GM18867 (cell line): ENCODE measurements around the gene MTHFD2.
"Not testable (repeated sequence)": the region's sequence is repeated elsewhere in the genome, so short reads cannot be mapped to it uniquely, and the experiment has no call there.

Source experiments
- ATAC-seq: cut with Tn5 transposase; IDR thresholded peaks from one replicate; pipeline ENCODE4 v1.9.1; 2021; ENCODE audit warnings: mild to moderate bottlenecking, moderate library complexity; ENCODE audit not compliant: unreplicated experiment

MTHFD2 gene

DNA sequence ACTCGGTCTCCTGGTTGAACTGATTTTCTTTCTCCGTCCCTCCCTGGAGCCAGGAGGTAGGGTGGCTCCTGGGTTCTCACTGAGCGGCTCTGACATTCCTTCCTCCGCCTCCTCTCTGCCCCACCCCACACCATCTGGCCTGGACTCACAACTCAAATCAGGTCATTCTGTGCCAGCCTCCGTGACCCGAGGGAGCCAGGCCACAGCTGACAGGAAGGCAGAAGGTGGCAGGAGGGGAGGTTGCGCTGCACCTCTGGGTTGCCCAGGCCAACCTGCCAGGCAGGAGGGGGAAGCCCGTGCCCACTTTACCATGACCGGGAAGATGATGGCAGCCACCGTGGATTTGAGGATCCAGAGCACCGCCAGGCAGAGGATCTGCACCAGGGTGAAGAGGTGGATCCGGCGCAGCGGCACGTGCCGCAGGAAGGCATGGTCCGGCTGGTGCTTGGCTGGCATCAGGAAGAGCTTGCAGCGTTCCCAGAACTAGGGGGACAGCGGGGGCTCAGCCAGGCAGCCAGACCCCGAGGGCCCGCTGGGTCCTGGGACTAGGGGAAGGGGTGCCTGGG, 28.3 kb downstream of the MTHFD2 start:
- ATAC-seq, result no peak

DNA sequence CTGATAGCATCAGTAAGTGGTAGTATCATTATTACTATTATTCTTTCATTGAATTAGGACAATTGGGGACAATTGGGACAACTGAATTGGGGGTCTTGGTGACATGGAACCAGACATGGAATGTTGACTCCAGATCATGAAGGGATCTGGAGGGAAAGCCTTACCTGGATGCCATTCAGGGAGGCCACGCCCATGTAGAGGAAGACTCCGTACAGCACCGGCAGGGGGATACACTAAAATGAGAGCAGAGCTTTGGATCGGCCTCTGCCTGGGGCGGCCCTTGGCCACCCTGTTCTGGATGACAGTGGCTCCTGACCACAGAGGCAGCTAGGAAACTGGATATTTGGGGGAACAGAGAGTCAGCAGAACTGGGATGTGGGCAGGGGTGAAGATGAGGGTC, 29.2 kb downstream of the MTHFD2 start:
- no peak for ATAC-seq

DNA sequence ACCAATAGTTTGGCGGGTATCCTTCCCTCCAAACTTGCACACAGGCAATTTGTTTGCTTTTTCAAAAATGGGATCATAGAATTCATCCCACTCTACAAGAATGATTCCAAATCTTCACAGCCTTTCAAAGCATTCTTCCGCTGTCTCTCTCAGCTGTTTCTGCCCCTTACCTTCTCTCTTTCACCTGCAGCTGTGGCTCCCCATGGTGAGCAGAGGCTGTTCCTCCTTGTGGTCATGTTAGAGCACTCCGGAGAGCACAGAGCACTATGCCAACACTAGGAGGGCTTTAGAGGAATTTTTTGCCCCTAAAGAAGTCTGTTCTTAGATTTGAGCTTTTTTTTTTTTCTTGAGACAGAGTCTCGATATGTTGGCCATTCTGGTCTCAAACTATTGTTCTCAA, 30.4 kb downstream of the MTHFD2 start:
- no peak for ATAC-seq

DNA sequence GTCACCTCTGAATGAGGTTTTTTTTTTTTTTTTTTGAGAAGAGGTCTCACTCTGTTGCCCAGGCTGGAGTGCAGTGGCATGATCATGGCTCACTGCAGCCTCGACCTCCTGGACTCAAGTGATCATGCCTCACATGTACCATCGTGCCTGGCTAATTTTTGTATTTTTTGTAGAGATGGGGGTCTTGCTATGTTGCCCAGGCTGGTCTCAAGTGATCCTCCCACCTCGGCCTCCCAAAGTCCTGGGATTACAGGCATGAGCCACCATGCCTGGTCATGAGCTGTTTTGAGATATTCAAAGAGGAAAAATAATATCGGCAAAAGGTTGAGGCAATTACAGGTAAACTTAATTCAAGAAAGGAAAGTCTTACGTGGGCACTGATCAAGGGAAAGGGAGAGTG, 31.4 kb downstream of the MTHFD2 start:
- not testable (repeated sequence) for ATAC-seq

DNA sequence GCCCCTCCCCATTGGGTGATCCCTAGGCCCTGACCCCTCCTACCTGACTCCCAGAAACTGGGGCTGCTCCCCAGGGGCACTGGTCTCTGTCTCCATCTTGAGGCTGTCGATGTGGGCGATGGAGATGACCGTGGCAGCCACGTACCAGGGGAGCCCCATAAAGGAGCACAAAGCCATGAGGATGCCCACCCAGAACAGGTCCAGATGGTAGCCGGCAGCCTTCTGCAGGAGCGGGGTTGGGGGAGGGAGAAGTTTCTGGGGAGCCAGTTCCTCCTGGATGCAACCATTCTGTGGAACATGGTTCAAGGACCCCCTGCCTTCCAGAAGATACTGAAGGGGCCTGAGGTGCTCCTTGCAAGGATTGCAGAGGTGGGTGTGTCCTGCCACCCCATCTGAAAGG, 34.0 kb downstream of the MTHFD2 start:
- no peak for ATAC-seq

DNA sequence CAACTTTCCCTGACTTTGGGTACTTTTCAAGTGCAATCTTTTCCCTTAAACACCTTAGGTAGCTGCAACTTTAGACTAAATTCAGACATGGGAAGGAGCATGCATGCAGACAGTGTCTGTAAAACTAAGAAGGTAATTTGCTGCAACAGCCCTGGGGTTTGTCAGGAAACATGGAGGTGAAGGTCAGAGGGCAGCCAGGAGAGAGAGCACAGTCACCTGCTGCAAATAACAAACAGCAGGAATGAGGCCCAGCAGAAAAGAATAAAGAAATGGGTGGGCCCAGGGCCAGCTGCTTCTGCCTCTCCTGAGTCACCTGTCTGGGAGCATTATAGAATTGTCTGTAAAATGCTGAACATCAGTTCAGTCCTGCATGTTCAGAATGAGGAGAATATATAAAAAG, 35.2 kb downstream of the MTHFD2 start:
- no peak for ATAC-seq

DNA sequence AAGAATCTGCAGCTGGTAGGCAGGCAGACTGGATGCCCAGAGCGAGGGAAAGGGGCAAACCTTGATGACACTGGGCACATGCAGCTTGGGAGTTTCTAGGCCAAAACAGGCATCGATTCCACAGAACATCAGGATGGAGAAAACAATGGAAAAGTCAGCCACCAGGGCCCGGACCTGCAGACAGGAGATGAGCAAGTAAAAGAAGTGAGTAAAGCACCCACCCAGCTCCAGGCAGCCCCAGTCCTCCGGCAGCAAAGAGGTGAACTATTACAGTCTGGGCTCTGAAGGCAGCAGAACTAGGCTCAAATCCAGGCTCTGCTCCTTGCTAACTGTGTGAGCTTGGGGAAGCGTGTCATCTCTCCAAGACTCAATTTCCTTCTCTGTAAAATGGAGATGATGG, 36.6 kb downstream of the MTHFD2 start:
- no peak for ATAC-seq

DNA sequence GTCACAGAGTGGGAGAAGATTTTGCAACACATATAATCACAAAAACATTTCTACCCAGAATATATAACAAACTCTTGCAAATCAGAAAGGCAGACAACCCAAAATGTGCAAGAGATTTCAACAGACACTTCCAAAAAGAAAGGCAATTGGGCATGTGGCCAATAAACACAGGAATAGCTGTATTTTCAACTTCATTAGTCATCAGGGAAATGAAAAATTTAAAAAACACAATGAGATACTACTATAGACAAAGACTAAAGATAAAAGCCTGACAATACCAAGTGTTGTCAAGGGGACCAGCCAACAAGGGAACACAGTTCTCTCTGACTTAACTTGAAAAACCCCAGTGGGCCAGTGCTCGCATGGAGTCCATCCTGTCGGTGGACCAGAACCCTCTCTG, 40.5 kb downstream of the MTHFD2 start:
- no peak for ATAC-seq

DNA sequence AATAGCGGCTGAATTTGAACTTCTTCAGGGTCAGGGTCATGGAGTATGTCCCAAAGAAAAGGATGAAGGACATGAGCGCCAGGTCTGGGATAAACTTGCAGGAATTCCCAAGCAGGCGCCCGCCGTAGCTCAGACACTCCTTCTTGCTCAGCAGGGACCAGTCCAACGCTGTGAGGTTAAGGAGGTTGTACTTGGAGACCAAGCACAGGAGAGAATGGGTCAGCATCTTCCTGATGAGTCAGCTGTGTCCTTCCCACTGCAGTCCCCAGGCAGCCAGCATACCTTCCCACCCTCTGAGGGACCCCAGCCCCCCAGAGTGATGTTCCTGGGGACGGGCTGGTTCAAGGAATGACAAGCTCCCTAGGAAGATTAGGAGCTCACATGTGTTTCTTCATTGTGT, 40.9 kb downstream of the MTHFD2 start:
- ATAC-seq, result no peak

DNA sequence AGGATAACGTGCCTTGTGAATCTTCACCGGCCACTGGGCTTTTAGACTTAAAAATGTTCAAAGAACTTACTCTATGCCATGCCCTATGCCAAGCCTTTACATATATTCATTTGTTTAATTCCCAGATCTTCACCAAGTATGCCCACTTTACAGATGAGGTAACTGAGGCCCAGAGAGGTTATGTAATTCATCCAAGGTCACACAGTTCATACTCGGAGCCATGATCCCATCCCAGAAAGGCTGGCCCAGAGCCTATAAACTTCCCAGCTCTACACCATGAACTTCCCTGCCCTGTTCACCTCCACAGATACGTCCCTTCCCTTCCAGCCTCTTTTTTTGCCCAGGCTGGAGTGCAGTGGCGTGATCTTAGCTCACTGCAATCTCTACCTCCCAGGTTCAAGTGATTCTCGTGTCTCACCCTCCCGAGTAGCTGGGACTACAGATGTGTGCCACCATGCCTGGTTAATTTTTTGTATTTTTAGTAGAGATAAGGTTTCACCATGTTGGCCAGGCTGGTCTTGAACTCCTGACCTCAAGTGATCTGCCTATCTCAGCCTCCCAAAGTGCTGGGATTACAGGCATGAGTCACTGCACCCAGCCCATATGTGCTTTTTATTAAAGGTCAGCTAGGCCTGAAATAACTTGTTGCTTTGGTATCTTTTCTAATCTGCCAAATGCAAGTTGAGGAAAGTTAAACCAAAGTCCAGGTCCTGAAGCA, 44.1 kb downstream of the MTHFD2 start:
- ATAC-seq, result no peak

DNA sequence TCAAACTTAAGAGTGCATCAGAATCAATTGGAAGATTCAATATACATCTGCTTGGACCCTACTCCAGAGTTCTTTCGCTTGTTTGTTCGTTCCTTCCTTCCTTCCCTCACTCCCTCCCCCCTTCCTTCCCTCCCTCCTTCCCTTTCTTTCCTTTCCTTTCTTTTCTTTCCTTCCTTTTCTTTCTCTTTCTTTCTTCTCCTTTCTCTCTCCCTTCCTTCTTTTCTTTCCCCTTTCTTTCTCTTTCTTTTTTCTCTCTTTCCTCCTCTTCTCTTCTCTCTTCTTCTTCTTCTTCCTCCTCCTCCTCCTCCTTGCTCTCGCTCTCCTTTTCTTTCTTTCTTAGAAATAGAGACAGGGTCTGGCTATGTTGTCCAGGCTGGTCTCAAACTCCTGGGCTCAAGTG, 45.9 kb downstream of the MTHFD2 start:
- no peak for ATAC-seq

DNA sequence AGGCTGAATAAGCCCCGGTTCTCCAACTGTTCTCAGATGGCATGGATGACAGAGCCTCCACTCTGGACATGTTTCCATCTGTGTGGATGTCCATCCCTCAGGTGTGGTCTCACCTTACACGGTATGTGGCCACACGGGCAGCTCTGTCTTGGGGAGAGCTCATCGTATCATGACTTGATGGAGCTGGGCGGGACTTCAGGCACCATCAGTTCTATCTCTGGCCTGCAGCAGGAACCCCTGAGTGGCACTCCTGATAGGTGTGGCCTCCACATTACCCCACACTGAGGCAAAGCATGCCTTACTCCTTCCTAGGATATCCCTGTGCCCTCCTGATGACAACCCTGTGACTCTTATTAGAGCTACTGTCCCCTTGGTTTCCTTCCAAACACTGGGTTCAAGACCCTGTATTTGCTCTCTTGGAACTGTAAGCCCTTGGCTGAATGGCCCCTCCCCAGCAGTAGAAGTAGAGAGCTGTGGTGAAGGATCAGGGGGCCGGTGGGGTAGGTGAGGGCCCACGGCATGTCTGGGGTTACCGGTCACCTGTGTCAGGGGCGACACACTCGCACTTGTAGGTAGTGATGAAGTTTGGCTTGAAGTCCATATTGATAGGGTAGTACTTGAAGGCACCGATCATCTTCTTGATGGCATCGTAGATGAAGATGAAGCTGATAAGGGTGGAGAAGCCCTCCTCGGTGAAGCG, 48.2 kb downstream of the MTHFD2 start:
- ATAC-seq, result no peak

DNA sequence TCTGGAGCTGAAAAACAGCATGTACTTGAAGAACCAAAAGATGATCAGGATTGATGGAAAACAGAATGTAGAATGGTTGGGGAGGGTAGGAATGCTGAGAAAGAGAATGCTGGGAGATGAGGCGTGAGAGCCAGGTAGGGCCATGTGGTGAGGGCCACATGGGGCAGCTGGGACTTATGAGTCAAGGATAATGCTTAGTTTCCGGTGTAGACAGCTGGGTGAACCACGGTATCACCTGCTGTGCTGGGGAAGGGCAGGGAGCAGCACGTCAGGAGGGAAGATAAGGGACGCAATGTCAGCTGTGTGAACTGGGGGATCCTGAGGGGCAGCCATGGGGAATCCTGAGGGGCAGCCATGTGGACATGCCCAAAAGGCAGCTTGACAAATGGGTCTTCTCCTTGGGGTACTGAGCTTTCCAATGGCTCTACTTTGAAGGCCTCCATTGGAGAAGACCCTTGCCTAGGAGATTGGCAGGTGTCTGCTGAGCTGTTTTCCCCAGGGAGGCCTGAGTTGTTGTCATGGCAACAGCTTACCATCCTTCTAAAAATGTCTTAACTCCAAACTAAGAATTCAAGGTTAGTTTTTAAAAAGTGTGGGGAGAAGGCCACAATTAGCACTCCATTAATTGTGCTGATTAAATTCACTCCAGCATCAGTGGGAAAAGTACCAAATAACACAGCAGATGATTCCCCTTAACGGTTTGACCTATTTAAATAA, 51.1 kb downstream of the MTHFD2 start:
- ATAC-seq, result no peak

DNA sequence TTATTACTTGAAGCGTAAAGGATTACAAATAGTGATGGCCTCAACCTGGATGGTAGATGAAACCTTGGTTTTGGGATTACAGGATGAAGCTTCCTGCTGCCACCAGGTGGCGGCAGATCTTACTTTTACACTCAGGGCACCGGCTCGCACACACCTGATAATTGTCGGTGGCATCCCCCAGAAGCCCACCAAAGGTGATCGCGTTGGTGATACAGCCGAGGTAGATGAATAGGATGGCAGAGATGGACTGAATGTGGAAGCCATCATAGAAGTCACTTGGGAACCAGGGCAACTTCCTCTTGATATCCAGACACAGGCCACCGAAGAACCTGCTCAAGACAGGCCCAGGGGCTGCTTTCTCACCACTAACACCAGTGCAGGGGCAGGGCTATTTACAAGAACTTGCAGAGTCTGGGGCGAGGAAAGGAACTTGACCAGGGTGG, 51.8 kb downstream of the MTHFD2 start:
- ATAC-seq, result no peak

DNA sequence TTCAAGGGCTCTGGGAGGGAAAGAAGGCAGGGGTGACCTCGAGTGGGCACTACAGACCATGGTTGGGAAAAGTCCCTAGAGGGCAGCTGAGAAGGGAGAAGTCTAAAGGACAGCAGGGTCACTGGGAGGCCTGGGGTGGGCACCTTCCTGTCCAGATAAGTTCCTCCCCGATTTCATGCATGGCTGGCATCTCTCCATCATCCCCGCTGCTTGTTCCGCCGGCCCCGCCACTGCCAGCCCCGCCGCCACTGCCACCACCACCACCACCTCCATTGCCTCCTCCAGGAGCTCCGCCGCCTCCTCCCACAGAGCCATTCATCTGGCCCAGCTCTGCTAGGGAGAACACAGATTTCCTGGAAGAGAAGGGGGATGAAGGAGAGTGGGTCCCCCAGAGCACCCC, 53.6 kb downstream of the MTHFD2 start:
- ATAC-seq, result no peak

DNA sequence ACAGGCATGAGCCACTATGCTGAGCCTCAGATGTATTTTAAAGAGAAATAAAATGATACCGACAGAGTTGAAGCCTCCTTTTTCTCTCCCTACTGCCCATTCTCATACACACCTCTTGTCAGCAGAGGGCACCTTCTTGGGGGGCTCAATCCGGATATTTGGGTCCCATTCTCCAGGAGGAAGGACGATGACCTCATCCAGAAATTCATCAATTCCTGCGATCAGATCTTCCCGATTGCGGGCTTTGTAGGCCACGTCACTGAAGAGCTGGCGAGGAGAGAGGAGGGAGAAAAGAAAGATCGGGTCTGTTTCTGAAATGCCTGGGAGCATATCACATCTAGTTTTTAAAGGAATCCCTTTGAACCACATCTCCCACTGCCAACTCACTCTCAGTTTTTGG, 54.4 kb downstream of the MTHFD2 start:
- ATAC-seq, result no peak

DNA sequence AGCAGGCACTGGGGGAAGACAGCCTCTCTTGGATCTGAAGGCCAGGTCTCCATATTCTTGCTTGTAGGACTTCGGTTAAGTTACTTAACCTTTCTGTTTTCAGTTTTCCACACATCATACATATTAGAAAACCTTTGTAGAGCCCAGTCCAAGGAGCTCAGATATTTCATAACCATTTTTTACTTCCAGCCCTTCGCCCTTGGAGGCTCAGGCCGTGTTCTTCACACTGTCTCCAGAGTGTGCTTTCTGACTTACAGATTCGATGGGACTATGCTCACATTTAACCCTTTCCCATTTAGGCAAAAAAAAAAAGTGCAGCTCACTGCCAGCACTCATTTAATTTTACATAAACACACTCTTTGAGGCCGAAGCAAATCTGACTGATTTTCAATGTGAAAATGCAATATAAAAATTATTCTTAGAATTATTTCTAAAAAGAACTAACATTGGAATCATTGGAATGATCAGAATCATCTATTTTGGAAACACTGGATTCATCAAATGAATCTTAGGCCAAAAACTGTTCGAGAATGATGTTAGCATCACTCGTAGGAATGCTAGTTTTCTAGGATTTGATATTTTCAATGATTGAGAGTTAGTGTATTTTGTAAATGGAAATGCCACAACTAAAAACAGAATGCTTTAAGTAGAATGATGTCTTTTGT, 55.0 kb downstream of the MTHFD2 start:
- ATAC-seq, result no peak

DNA sequence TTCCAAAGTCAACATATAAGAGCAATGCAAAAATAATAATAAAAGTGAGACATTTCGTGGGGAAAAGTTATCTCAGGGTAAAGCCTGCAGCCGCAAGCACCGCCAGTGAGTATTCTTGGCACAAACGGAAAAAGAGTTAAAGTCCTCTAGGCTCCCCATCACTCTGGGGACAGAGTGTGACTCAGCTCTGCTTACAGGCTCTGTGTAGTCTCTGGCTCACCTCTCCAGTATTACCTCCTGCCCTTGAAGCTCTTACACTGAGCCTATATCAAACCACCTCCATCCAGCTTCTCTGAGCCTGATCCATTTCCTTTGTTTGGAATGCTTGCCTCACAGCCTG, 55.5 kb downstream of the MTHFD2 start:
- ATAC-seq, result no peak

DNA sequence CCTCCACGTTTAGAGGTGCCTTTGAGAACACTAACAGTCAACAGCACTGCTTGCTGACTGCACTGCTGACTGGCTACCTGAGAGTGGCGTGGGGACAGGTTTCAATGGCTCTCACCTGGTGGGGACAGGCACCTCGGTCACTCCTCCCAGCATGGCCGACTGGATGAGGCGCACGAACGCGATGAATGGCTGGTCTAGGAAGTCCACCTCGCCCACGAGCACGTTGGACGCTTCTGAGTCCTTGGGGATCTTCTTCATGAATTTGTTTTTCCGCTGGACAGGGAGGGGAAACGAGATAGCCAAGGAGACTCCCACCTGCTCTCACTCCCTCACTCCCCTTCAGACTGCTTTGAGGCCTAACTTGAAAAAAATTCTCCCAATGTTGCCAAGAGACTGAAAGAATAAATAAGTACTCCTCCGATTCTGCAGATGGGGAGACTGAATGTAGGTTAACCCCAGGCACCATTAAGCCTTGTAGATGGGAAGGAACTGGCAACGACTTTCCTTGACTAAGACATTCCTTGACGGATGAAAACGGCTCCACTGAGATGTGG, 57.3 kb downstream of the MTHFD2 start:
- no peak for ATAC-seq

DNA sequence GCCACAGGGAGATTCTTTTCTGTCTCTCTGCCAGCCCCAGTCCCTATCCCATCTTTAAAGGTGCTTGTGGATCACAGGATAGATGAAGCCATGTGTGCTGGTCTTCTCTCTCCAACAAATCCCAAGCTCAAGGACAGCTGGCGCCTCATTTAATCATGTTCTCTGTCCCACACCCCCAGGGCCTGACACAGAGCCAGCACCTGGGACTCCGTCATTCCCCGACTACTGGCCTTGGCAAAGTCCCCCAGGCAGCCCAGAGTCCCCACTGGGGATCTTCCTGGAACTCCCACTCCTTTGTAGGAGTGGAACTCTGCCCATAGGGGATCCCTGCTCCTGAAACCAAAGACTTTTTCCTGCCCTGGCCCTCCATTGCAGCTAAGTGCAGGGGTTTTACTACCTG, 60.8 kb downstream of the MTHFD2 start:
- ATAC-seq, result no peak

DNA sequence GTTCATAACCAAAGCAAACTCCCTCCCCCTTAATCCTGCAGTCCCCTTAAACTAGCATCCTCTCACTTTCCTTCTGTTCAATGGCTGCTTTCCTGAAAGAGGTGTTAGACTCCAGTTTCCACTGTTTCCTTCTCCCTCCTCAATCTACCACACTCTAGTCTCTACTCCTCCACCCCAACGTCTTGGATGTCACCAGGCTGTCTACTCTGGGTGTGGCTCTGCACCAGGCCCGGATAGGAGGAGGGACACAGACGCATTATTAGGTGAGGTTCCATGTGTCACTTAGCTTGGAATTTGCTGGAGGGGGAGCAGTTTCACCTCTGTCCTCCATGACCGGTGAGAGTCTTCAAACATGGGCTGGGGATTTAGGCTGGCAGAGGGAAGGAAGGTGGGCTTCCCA, 61.3 kb downstream of the MTHFD2 start:
- ATAC-seq, result no peak
